Loucy (cell line): Measurements from ENCODE around the gene MYMK.

ENCODE experiments used
- CTCF ChIP-seq: fragments of 200-600 bp; sonication (generic); conservative IDR thresholded peaks from 2 replicates; pipeline ENCODE4 v1.5.1; 2014; ENCODE audit warnings: mild to moderate bottlenecking, antibody characterized with exemption, low read length
- EZH2phosphoT487 ChIP-seq: fragments of 200-600 bp; IDR thresholded peaks from 2 replicates; pipeline ENCODE4 v1.6.1; 2018; ENCODE audit warnings: antibody characterized with exemption, mild to moderate bottlenecking, moderate library complexity, borderline replicate concordance

- no peak for TF ChIP-seq CTCF
- TF ChIP-seq EZH2phosphoT487: no peak
These were observed 36.2 kb upstream of the MYMK start for GRCh38 chr9:133560944-133561343.
